Keratinocyte (primary cell): Measurements from ENCODE around the gene HOXA6.

Experiments used
- EZH2 ChIP-seq: IDR thresholded peaks from one replicate; pipeline ENCODE4 v1.6.1; 2012; ENCODE audit warnings: inconsistent platforms, mild to moderate bottlenecking, low read length, moderate library complexity
- TF ChIP-seq, protein P1 (sequence below), 3 experiments: IDR thresholded peaks in 1 of 3; conservative IDR thresholded peaks in 1 of 3; optimal IDR thresholded peaks in 1 of 3; 2 replicates in 2 of 3; 3 replicates in 1 of 3; pipeline versions ENCODE3 to v1.5.1; 2011; ENCODE audit warnings: low read length in 3 of 3, mild to moderate bottlenecking in 3 of 3, moderate library complexity in 2 of 3, control low read depth in 1 of 3, inconsistent platforms in 1 of 3; ENCODE audit not compliant: insufficient read depth in 2 of 3; ENCODE audit errors: extremely low read depth in 1 of 3

DNA sequence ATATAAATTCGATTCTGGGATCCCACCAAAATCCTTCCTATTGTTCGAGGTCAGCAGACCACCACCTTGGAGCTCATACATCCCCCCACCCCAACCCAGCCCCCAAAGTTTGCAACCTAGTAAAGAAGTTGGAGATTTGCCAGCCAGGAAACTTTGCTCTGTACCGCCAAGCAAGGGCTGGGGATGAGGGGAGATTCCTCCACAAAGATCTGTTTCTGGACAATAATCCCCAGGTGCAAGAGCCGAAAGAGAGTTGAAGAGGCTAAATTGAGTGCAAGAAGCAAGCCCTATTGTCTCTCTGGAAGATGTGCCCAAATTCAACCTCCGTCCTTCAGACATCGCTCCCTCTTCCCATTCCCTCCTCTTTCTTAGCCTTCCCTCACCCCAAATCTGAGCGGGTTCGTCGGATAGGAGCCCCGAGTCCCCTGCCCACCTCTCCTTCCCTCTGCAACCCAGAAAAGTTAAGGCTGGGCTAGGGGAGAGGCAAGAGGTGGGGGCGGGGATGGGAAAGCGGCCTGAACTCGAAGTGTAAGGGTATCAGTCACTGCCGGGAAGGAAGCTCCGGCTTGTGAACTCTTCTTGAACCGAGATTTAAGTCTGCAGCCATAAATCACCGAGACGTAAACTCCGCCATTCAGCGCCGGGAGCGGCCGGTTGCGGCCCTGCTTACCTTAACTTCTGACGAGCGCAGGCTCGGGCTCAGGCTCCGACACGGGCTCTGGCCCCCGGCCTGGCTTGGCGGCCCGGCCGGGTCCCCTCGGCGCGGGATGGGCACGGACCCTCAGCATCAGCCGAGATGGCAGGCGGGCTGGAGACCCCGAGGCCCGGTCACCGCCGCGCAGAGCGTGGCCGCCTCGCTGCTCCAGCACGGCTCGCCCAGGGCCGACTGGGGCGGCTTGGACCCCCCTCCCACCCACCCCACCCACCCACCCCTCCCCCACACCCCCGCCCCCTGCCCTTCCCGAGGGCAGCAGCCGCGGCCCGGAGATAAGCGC is 34.3 kb downstream of the HOXA6 start:
- TF ChIP-seq, protein P1, sequence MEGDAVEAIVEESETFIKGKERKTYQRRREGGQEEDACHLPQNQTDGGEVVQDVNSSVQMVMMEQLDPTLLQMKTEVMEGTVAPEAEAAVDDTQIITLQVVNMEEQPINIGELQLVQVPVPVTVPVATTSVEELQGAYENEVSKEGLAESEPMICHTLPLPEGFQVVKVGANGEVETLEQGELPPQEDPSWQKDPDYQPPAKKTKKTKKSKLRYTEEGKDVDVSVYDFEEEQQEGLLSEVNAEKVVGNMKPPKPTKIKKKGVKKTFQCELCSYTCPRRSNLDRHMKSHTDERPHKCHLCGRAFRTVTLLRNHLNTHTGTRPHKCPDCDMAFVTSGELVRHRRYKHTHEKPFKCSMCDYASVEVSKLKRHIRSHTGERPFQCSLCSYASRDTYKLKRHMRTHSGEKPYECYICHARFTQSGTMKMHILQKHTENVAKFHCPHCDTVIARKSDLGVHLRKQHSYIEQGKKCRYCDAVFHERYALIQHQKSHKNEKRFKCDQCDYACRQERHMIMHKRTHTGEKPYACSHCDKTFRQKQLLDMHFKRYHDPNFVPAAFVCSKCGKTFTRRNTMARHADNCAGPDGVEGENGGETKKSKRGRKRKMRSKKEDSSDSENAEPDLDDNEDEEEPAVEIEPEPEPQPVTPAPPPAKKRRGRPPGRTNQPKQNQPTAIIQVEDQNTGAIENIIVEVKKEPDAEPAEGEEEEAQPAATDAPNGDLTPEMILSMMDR (optimal IDR thresholded peaks at IDR 0.05 in 1 of 3, IDR thresholded peaks at IDR 0.05 in 1 of 3, conservative IDR thresholded peaks at IDR 0.05 in 1 of 3; ENCODE audit: extremely low read depth in 1 of 3, insufficient read depth in 2 of 3, low read length in 3 of 3), result no peak
- TF ChIP-seq EZH2, result no peak
